Fibroblast of skin of left biceps (primary cell): ENCODE measurements around the gene SYNGR4.
A peak's percentile ranks its signal among the peaks of the same experiment; 100 is the strongest.

Experiments
- DNase-seq, 2 experiments: peaks; one replicate each; pipeline ENCODE4 v3.0.0-alpha.2; 2013; ENCODE audit warnings: low read depth in 2 of 2

SYNGR4 gene

GRCh38 chr19:48341515-48342413, 22.4 kb upstream of the SYNGR4 start:
- no peak for DNase-seq

DNA sequence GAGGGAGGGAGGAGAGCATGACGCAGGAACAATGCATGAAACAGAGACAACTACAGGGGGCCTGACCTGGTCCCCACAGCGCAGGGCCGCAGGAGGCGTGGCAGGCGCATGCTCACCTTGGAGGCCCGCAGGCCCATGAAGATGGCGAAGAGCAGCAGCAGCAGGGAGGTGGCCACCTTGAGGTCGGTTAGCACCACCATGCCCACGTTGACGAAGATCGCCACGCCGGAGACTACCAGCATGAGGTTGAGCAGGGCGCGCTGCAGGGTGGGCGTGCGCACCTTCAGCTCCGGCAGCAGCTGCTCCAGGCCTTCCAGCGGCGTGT, 21.8 kb upstream of the SYNGR4 start:
- no peak for DNase-seq

GRCh38 chr19:48342841-48343540, 21.2 kb upstream of the SYNGR4 start:
- no peak for DNase-seq

GRCh38 chr19:48344892-48345291, 19.3 kb upstream of the SYNGR4 start:
- DNase-seq = no peak

DNA sequence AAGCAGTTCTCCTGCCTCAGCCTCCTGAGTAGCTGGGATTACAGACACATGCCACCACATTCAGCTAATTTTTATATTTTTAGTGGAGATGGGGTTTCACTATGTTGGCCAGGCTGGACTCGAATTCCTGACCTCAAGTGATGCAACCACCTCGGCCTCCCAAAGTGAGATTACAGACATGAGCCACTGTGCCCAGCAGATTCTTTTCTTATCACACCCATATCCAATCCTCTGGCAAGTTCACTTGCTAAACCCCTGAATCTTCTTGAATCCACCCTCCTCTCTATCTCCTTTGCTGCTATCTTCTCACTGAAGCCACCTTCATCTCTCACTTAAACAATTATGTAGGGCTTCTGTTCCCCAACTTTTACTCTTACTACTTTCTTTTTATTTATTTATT, 18.0 kb upstream of the SYNGR4 start:
- DNase-seq = no peak

DNA sequence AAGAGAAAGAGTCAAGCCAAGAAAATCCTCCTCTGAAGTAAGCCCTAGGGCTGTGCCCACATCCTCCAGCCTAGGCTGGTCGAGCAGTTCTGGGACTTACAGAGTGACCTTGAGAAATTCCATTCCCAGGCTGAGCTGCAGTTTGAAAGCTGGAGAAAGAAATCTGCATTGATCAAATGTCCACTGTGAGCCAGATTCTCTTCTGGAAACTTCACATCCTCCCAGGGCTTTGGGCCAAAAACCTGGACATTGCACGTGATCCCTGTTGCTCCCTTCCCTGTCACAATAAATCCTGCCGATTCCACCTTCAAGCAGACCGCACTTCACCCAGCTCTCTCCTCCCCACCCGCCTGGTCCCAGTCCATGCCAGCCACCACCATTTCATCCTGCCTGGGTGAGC, 16.1 kb upstream of the SYNGR4 start:
- no peak for DNase-seq

- DNase-seq = no peak
Observed at GRCh38 chr19:48348737-48349136, 15.4 kb upstream of the SYNGR4 start.

DNA sequence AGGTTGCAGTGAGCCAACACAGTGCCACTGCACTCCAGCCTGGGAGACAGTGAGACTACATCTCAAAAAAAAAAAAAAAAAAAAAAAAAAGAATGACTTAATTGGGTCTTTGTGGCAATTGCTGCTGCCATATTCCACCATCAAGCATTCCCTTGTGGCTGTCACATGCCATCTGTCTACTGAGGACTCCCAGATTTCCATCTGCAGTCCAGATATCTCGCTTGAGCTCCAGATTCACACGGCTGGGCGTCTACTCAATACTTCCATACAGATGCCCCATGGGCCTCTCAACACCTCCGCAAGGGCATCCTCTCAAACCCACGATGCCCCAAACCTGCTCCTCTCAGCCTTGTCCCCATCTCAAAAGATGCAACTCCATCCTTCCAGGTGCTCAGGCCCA, 13.3 kb upstream of the SYNGR4 start:
- no peak for DNase-seq

- DNase-seq = no peak
Observed at GRCh38 chr19:48351341-48351752, 12.8 kb upstream of the SYNGR4 start.

- no peak for DNase-seq
Observed at GRCh38 chr19:48353677-48354076, 10.5 kb upstream of the SYNGR4 start.

DNA sequence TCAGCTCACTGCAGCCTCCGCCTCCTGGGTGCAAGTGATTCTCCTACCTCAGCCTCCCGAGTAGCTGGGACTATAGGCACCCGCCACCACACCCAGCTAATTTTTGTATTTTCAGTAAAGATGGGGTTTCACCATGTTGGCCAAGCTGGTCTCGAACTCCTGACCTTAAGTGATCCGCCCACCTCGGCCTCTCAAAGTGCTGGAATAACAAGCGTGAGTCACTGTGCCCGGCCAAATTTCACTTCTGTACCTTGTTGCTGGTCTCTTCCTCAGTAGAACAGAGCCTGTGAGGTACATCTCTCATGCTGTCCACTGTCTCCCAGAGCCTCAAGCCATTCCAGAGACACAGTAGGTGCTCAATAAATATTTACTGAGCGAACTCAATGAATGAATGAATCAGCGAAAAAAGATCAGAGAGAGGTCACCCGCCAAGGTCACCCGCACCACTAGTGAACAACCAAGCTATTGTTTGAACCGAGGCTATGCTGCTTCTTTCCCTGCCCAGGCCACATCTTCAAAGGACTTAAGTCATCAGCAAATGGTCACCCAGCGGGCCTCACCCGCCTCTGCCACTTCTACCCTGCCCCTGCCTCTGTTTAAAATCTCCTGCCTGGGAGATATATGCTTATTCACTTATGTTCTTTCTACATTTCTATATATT, 9.7 kb upstream of the SYNGR4 start:
- DNase-seq = no peak

DNA sequence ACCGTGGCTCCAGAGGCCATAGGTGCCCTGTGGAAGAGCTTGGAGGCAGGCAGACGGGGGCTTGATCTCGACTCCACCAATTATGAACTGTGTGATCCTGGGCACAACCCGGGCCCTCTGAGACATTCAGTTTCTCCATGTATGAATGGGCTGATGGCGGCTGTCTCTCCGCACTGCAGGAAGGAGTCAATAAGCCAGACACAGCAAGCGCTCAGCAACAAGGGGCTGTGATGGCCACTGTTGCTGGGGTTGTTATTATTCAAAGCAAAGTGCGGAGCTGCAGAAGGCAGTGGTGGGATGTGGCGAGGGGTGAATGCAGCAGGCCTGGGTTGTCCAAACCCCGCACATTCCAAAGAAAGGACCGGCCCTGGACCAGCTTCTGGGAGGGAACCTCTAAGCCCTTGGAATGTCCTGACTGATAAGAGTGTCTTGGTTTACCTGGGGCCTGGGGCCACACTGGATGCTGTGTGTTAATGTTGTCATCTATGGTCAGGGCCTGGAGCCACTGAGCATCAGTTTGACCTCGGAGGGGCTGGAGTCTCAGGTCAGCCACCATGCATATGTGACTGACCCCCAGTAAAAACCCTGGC, 8.7 kb upstream of the SYNGR4 start:
- DNase-seq = no peak

DNA sequence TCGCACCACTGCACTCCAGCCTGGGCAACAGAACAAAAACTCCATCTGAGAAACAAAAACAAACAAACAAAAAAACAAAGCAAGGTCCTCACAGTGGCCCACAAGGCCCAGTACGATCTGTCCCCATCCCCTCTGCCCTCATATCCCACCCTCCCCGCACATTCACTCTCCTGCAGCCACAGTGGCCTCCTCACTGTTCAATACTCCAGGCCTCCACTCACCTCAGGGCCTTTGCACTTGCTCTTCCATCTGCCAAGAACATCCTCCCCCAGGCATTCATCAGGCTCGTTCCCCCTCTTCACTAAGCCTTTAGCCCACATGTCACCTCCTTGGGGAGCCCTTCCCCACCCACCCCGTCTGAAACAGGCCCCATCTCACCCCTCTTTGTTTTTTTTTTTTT, 5.0 kb upstream of the SYNGR4 start:
- no peak for DNase-seq

DNA sequence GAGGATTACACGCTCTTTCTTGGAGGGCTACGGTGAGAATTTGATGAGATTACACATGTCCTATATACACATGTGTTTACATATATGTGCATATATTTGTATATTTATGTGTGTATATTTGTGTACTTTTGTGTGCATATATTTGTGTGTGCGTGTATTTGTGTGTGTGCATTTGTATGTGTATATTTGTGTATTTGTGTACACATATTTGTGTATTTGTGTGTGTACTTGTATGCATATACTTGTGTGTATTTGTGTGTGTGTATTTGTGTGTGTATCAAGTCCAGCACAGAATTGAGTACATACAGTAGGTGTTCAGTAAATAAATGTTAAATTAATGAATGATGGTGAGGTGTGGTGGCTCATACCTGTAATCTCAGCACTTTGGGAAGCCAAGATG, 2.3 kb upstream of the SYNGR4 start:
- DNase-seq = no peak

- DNase-seq = peak; percentile 85
Observed at GRCh38 chr19:48362716-48363499, 1.3 kb upstream of the SYNGR4 start.

DNA sequence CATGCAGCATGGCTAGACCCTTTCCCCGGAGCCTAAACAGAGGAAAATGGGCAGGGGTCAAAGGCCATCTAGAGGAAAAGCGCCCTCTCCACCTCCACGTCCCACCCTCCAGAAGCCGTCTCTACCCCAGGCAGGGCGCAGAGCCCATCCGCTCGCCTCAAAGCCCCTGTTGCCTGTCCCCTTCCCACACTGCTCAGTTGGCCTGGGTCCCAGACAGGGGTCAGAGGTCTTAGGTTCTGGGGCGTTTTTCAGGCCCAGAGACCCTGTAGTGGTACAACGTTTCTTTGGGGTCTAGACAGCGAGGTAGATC, 712 bp upstream of the SYNGR4 start:
- no peak for DNase-seq

DNA sequence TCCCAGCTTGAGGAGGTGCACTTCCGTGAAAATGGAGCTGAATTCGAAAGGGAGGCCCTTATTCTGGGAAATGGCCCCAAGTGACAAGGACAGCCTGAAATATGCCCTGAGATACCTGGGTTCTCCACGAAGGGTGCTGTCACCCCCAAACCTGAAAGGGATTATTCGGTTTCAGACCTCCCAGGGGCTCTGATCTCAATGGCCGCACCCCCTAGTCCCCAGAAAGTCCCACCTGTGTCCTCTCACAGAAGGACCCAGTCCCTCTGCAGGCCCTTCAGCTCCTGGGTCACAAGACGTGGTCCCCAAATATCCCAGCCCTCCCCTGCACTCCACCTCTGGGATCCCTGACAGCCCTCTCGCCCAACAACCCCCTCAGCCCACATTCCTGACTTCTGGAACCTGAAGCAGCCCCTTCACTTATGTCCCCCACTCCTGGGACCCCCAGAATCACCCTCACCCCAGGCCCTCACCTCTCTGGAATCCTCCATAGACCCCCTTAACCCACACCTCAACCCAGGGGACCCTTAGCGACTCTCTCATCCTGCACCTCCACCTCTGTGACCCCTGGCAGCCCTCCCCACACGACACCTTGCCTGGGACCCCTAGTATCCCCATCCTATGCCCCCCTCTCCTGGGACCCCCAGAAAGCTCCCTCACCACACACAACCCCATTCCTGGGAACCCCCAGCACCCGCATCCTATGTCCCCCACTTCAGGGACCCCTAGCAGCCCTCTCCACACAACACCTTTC, 606 bp downstream of the SYNGR4 start:
- no peak for DNase-seq

DNA sequence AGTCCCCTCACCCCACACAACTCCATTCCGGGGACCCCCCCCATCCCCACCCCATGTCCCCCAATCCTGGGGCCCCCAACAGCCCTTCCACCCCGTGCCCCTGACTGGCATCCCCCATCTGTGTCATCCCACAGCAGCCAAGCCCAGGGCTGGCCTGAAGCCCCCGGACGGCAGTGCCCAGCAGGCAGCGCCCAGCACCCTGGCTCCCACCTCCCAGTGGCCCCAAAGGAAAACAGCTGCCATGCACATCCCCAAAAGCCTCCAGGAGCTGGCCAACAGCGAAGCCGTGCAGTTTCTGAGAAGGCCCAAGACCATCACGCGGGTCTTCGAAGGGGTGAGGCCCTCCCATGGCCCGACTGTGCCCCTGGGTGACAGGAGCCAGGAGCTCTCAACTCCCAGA, 1.4 kb downstream of the SYNGR4 start:
- no peak for DNase-seq

DNA sequence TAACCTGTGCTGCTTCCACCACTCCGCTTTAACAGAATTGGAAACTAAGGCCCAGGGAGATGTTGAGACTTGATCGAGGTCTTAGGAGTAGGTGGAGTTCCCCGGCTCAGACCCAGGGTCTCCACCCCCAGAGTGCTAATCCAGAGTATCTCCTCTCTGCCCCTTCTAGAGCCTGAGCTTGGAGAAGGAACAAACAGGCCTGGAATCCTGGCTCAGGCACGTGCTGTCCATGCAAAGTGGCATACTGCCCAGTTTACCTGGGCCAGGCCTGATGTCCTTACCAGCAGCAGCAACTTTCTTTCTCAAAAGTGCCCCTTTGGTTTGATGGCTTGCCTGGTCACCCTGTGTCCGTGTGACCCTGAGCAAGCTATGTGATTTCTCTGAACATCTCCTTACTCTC, 3.7 kb downstream of the SYNGR4 start:
- no peak for DNase-seq

DNA sequence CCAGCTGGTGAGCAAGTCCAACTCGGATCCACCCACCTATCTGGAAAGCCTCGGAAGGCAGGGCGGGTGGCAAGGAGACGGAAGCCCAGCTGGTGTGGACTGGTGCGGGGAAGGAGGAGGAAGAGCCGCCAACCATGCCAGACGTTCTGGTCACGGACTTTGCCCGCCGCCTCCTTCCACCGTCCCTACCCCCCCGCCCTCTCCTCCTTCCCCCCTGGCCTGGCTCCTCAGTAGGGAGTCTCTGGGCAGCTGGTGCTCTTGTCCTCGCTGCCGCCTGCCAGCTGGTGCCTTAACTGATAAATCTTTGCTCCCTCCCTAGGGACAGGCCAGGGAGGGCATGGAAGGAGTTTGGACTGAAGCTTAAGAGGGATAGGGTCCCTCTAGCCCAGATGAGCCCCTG, 4.8 kb downstream of the SYNGR4 start:
- DNase-seq = no peak

DNA sequence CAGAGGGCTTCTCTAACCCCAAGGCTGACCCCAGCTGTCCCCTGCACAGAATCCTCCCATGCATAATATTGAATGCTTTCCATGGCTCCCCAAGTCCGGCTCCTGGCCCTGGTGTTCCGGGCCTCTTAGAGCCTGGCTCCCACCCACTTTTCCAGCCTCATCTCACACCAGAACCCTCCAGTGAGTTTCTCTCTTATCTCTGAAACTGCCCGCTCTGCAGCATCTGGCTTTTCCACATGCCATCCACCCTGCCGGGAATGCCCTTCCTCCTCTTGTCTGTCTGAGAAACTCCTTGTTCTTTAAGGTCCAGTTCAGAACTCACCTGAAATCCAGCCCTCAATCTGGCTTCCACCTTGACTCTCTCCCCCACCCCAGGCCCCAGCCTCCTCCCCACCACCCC, 6.8 kb downstream of the SYNGR4 start:
- no peak for DNase-seq
